ENCODE measurements around the gene AHDC1. TPM values are rescaled to one million over a fixed set of nuclear protein-coding genes. Genes with fewer than 3 reads are reported as not detected.
A peak's percentile ranks its signal among the peaks of the same experiment; 100 is the strongest.

AHDC1 gene
- total RNA-seq, 1 donor from 2014 or later: 46.6 TPM

GRCh38 chr1:27567146-27567526, 36.8 kb downstream of the AHDC1 start:
- no peak for DNase-seq (ENCODE audit: low read depth)

- DNase-seq (ENCODE audit: low read depth): peak; percentile 82
These were observed 37.3 kb downstream of the AHDC1 start for GRCh38 chr1:27566462-27567145.

- peak; percentile 66 for DNase-seq (ENCODE audit: low read depth)
These were observed 39.0 kb downstream of the AHDC1 start for GRCh38 chr1:27564710-27565649.

GRCh38 chr1:27563591-27564471, 40.1 kb downstream of the AHDC1 start:
- peak; percentile 83 for DNase-seq (ENCODE audit: low read depth)

GRCh38 chr1:27563341-27563590, 40.7 kb downstream of the AHDC1 start:
- DNase-seq (ENCODE audit: low read depth): no peak

GRCh38 chr1:27562534-27563340, 41.2 kb downstream of the AHDC1 start:
- DNase-seq (ENCODE audit: low read depth): peak; percentile 77

GRCh38 chr1:27562021-27562420, 41.9 kb downstream of the AHDC1 start:
- DNase-seq (ENCODE audit: low read depth): no peak

- DNase-seq (ENCODE audit: low read depth): no peak
These were observed 42.6 kb downstream of the AHDC1 start for GRCh38 chr1:27561124-27561899.

GRCh38 chr1:27560268-27561123, 43.4 kb downstream of the AHDC1 start:
- no peak for DNase-seq (ENCODE audit: low read depth)

GRCh38 chr1:27559466-27560030, 44.4 kb downstream of the AHDC1 start:
- no peak for DNase-seq (ENCODE audit: low read depth)

GRCh38 chr1:27557596-27558340, 46.2 kb downstream of the AHDC1 start:
- peak; percentile 50 for DNase-seq (ENCODE audit: low read depth)

- peak; percentile 94 for DNase-seq (ENCODE audit: low read depth)
These were observed 47.0 kb downstream of the AHDC1 start for GRCh38 chr1:27556781-27557595.

- DNase-seq (ENCODE audit: low read depth): no peak
These were observed 47.5 kb downstream of the AHDC1 start for GRCh38 chr1:27556435-27556780.

GRCh38 chr1:27555700-27556424, 48.1 kb downstream of the AHDC1 start:
- DNase-seq (ENCODE audit: low read depth): peak; percentile 84

- DNase-seq (ENCODE audit: low read depth): peak; percentile 71
These were observed 48.9 kb downstream of the AHDC1 start for GRCh38 chr1:27554759-27555699.
